Esophagus mucosa (tissue), 1 donor: Measurements from ENCODE around the gene FGFR3. TPM values are rescaled to one million over a fixed set of nuclear protein-coding genes. Genes with fewer than 3 reads are reported as not detected.

Experiments
- ATAC-seq: fragments of 200-7000 bp; cut with Tn5 transposase; one replicate; pipeline ENCODE4 v1.9.1; 2020
- total RNA-seq: library from RNA; stranded (reverse); gene quantifications from one replicate; pipeline ENCODE4 v1.2.4, GENCODE V29; 2023
- donor health status: DM: yes; HTN: yes; CAD: no.

The FGFR3 gene
- total RNA-seq, 1 donor from 2014 or later, result 150 TPM

DNA sequence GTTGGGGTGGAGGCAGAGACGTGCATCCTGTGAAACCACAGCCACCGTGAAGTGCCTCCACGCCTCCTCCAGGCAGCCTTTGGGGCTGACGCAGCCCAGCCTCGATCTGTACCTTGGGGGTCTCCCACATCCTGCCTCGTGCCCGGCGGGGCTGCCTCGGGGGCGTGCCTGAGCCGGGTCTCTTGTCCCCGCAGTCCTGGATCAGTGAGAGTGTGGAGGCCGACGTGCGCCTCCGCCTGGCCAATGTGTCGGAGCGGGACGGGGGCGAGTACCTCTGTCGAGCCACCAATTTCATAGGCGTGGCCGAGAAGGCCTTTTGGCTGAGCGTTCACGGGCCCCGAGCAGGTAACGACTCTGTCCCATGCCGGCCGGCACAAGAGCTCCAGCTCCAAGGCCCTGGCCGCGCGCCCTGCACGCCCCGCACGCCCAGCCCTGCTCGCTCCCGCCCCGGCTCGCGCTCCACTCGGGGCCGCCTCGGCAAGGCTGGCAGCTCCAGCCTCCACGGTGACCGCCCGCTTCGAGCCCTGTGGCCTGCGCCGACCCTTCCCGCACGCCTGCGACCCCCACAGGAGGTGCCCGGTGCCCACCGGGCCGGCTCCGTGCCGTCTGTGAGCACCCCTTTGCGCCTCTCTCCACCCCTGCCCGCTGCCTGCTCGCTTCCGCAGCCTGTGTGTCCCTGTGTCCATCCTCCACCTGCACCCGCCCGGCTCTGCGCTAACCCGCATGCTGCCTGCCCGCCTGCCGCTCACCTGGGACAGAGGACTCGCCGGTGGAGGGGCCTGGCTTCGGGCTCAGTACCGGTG is 9.8 kb downstream of the FGFR3 start:
- no peak for ATAC-seq

DNA sequence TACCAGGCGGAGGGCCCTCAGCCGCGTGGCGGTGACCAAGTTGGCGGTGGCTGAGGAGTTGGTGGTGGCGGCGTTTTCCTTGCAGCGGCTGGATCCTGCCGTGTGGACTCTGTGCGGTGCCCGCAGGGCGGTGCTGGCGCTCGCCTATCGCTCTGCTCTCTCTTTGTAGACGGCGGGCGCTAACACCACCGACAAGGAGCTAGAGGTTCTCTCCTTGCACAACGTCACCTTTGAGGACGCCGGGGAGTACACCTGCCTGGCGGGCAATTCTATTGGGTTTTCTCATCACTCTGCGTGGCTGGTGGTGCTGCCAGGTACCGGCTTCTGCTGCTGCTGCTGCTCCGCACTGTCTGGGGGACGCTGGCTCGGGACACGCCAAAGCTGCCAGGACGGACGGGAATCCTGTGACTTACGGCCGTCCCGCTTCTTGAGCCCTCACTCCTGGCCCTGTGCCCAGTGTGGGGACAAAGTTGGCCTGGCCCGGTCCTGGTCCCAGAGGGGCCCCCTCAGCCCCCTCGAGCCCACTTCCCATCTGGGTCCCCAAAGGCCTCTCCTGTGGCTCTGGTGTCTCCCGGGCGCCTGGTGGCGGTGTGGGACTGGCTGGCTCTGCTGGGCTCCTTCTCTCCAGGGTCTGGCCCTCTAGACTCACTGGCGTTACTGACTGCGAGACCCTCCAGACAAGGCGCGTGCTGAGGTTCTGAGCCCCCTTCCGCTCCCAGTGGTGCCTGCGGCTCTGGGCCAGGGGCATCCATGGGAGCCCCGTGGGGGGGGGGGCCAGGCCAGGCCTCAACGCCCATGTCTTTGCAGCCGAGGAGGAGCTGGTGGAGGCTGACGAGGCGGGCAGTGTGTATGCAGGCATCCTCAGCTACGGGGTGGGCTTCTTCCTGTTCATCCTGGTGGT is 10.7 kb downstream of the FGFR3 start:
- ATAC-seq, result no peak

DNA sequence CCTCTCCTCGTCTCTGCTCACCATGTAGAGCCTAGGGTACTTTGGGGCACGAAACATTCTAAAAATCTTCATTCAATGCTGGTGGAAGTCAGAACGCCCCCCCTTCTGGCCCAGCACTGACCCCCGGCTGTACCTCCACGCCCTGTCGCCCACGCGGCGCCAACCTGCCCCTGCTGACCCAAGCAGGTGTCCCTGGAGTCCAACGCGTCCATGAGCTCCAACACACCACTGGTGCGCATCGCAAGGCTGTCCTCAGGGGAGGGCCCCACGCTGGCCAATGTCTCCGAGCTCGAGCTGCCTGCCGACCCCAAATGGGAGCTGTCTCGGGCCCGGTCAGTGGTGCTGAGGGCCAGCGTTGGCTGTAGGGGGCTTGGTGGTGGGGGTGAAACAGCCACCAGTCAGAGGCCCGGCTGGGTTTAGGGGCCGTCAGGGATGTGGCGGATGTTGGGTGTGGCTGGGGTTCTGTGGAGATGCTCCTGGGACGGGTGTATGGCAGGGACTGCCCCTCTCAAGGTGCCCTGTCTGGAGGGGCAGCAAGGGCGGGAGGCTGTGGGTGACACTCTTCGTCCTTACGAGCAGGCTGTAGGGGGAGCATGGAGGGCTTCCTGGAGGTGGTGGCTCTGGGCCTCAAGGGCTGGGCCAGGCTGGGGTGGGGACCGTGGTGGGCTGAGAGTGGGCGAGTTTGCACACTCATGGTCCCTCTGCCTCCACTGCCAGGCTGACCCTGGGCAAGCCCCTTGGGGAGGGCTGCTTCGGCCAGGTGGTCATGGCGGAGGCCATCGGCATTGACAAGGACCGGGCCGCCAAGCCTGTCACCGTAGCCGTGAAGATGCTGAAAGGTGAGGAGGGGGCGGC is 11.8 kb downstream of the FGFR3 start:
- ATAC-seq, result no peak

DNA sequence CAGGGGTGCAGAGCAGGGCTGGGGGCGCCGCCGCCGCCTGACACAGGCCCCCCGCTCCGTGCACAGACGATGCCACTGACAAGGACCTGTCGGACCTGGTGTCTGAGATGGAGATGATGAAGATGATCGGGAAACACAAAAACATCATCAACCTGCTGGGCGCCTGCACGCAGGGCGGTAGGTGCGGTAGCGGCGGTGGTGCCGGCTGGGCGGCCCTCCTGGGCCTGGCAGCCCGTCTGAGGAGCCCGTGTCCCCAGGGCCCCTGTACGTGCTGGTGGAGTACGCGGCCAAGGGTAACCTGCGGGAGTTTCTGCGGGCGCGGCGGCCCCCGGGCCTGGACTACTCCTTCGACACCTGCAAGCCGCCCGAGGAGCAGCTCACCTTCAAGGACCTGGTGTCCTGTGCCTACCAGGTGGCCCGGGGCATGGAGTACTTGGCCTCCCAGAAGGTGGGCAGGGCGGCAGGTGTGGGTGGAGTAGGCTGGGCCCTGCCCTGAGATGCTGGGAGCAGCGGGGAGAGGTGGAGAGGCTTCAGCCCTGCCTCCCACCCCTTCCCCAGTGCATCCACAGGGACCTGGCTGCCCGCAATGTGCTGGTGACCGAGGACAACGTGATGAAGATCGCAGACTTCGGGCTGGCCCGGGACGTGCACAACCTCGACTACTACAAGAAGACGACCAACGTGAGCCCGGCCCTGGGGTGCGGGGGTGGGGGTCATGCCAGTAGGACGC is 12.6 kb downstream of the FGFR3 start:
- ATAC-seq, result no peak

DNA sequence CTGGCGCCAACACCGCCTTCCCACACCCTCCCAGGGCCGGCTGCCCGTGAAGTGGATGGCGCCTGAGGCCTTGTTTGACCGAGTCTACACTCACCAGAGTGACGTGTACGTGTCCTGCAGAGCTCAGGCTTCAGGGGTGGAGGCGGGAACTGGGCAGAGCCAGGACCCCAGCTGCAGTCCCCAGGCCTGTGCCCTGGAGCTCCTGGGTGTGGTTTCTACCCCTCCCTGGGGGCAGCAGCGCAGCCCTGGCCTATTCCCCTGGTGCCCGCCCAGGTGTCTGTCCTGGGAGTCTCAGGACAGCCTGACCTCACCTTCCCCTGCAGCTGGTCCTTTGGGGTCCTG is 13.1 kb downstream of the FGFR3 start:
- no peak for ATAC-seq

DNA sequence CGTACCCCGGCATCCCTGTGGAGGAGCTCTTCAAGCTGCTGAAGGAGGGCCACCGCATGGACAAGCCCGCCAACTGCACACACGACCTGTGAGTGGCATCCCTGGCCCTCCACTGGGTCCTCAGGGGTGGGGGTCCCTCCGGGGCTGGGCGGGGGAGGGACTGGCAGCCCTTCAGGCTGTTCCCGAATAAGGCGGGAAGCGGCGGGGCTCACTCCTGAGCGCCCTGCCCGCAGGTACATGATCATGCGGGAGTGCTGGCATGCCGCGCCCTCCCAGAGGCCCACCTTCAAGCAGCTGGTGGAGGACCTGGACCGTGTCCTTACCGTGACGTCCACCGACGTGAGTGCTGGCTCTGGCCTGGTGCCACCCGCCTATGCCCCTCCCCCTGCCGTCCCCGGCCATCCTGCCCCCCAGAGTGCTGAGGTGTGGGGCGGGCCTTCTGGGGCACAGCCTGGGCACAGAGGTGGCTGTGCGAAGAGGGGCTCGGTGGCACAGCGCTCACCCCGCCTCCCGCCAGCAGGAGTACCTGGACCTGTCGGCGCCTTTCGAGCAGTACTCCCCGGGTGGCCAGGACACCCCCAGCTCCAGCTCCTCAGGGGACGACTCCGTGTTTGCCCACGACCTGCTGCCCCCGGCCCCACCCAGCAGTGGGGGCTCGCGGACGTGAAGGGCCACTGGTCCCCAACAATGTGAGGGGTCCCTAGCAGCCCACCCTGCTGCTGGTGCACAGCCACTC is 13.7 kb downstream of the FGFR3 start:
- no peak for ATAC-seq

DNA sequence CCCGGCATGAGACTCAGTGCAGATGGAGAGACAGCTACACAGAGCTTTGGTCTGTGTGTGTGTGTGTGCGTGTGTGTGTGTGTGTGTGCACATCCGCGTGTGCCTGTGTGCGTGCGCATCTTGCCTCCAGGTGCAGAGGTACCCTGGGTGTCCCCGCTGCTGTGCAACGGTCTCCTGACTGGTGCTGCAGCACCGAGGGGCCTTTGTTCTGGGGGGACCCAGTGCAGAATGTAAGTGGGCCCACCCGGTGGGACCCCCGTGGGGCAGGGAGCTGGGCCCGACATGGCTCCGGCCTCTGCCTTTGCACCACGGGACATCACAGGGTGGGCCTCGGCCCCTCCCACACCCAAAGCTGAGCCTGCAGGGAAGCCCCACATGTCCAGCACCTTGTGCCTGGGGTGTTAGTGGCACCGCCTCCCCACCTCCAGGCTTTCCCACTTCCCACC is 14.3 kb downstream of the FGFR3 start:
- ATAC-seq, result no peak

DNA sequence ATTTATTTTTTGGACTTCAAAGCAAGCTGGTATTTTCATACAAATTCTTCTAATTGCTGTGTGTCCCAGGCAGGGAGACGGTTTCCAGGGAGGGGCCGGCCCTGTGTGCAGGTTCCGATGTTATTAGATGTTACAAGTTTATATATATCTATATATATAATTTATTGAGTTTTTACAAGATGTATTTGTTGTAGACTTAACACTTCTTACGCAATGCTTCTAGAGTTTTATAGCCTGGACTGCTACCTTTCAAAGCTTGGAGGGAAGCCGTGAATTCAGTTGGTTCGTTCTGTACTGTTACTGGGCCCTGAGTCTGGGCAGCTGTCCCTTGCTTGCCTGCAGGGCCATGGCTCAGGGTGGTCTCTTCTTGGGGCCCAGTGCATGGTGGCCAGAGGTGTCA is 15.3 kb downstream of the FGFR3 start:
- no peak for ATAC-seq

DNA sequence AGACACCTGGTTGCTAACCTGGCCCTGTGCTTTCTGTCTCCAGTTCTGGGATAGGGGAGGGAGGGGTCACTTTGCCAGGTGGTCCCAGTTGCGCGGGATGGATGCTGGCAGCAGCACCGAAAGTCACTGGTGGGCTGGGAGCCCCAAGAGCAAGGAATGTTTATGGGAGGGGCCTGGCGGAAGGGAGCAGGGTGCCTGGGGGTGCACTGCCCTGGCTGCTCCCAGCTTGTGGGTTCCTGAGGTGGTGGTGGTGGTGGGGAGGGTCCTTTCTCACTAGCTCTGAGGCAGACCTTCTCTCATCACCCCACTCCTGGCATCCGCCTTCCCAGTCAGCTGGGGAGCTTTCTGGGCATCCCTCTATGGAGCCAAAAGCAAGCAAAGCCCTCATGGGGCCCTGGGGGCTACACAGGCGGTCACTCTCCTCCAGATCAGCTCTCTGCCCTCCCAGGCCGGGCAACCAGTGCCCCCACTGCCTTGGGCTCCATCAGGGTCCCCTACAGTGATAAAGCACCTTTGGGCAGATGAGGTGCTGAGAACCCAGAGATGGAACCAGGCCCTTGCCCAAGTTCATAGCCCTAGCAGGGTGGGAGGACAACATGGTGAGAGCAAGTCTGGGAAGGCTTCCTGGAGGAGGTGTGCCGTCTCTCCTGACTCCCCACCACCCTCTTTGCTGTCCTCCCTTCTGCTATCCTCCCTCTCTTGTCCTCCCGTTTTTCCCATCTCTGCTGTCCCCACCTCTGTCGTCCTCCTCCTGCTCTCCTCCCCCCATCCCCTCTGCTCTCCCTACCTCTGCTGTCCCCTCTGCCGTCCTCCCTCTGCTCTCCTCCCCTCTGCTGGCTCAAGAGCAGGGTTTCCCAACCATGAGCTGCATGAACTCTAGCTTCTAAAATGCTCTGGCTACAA is 16.0 kb downstream of the FGFR3 start:
- peak; percentile 1 for ATAC-seq

DNA sequence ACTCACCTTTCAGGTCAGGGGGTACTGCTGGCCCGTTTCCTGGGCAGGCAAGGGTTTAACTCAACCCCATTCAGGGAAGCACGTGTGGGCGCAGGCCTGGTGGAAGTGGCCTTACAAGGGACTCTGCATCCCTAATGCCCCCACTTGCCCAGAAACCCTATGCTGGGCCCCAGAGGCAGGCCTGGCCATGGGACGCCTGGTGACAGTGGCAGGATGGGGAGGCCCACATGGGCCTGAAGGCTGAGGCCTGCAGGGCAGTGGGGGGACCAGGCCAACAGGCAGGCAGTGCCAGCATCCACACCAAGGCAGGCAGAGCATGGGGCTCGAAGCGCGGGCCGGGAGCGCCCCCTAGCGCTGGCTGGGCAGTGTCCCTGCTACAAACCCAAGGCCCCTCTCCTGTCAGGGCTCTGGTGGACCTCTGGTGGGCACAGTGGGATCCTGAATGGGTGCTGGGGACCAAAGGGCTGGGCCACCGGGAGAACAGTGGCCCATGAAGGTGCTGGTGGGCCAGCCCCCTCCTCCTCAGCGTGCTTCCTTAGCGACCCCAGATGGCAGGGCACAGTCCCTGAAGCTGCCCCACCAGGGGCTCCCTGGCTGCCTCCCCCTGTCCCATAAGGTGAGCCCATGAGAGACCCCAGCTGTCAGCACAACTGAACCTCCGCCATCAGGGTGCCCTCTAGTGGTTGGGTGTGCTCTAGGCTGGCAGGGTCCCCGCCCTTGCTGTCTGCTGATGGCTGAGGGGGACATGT is 16.8 kb downstream of the FGFR3 start:
- peak; percentile 64 for ATAC-seq

DNA sequence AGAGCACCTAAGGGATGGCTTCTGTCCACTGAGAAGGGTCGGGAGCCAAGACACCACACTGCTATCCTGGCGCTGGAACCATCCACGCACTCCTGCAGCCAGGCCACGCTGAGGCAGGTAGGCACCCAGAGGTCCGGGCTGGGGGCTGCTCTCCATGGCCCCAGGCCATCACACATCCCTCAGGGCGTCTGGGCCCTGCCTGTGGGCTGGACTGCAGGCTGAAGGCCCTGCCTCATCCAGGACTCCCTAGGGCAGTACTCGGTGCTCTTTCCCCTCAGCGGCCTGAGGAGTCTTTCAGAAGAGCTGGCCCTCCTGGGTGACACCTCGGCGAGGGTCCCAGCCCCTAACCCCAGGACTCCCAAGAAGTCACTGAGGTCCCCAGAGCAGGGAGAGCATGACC is 17.7 kb downstream of the FGFR3 start:
- ATAC-seq, result peak; percentile 5

DNA sequence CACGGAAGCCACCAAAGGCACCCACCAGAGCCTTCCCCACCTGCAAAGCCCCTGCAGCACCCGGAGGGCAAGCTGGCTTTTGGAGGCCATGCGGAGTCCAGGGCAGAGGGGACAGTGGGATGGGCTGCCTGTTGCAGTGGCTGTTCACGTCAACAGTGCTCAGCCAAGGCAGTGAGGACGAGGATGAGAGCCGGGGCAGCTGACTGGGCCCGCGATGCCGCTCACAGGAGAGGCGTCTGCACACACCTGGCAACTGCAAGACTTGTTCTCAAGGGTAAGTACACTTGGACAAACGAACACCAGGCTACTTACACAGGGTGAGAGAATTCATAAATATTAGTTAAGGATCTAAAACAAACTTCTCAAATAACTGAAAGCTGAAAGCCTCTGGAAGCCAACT is 19.6 kb downstream of the FGFR3 start:
- no peak for ATAC-seq

DNA sequence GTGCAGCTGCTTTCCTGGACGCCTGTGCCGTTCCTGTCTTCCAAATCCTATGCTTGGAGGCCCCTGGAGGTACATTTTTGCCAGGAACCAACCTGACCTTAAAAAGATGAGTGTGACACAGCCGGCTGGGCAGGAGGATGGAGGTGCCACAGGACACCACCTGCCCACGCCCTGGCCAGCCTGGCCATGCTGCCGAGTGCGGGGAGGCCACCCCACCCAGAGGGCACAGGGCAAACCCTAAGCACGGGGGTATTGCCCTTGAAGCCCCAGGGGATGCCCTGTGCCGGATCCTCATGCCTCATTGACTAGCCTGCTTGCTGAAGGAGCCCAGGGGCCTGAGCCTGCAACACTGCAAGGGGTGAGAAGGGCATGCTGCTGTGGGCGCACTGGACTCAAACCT is 20.1 kb downstream of the FGFR3 start:
- no peak for ATAC-seq

DNA sequence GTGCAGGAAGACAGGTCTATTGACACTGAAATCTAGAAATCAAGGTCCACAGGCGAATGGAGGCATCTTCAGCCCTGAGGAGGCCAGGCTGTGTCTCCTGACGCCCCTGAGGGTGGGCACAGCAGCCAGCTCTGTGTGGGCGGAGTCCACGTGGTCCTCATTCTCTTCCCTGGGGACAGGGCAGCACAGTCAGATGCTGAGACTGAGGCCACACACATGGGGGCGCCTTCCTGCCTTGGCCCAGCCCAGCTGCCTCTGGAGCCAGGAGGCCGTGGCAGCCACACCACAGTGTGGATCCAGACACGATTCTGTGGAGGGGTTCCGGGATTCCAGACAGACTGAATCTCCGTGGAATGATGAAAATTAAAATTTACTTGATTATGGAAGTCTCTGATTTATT is 20.8 kb downstream of the FGFR3 start:
- ATAC-seq, result no peak

DNA sequence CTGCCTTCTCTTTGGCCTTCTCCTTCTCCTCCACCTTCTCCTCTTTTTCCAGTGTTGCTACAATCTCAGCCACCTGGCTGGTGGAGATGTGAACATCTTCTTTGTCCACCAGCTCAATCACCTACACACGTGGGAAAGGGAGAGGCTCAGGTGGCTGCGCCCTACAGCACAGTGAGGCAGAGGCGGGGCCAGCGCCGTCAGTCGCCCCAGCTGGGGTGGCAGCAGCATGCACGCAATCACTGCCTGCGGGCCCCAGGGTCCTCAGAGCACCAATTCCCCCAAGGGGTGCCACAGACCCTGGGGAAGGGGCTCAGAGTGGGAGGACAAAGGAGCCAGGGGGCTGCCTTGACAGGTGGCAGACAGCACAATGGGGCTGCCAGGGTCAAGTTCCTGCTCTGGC is 21.4 kb downstream of the FGFR3 start:
- ATAC-seq, result no peak

DNA sequence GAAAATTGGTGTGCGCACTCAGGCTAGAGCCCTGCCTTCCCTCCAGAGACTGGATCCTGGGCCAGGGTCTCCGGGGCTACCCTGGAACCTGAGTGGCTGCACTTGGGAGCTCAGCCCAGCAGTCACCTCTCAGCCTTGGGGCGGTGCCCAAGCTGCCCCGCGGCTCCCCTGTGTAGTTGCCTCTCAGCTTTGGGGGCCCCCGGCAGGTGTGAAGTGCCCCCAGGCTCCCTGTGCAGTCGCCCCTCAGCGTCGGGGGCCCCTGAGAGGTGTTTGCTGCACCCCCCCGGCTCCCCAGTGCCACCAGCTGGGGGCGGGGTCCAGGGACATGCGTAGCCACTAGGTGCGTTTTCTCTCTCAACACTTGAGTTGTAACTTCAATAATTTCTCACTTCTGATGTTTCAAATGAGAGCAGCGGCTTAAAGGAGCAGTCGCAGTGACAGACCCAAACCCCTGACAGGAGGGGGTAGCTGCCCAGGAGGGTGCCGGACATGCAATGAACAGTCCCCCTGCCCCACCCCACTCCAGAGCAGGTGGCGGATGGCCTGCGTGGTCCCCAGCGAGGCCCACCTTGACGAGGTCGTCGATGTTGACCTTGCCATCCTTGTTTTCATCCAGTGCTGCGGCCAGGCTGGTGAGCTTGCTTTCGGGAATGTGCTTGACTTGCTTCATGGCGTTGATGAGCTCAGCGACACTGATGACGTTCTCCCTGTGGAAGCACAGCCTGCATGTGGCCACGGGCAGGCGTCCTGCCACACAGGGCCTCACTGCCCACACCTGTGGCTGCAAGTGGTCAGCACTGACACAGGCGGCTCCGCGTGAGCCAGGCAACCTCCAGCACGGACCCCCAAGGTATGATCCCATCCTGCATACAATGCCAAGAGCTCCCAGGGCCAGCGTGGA is 22.3 kb downstream of the FGFR3 start:
- no peak for ATAC-seq

DNA sequence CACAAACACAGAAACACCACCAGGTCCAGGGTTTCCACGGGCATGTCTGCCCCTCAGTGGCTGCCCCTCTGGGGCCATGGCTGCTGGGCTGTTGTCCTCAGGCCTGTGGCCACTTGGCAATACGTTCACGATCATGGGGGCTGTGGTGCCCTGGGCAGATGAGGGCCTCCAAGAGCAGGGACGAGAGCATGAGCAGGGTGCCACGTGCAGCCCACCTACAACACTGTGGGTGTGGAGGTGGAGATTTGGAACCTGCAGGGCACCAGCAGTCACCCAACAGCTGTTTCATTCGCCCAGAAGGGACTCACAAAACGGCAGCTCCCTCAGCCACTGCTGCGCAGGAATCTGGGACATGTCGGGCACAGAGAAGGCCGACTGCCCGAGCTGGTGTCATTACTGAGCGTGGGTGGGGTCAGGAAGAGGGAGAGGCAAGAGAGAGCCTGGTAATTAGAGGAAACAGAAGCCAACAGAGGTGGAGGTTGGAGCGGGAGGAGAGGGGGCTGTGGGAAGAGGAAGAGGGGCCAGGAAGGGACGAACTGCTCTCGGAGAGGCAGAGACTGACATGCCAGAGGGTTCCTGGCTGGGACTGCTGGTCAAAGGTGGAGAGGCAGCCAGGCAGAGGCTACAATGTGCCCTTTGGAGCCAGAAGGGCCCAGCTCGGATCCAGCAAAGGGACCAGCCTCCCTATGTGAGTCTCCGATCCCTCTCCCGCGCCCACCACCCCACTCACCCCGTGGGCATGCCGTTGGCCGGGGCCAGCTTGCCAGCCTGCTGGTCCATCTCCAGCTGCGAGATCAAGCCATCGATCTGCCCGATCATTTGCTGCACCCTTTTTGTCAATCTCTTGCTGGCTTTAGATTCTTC is 23.1 kb downstream of the FGFR3 start:
- no peak for ATAC-seq

DNA sequence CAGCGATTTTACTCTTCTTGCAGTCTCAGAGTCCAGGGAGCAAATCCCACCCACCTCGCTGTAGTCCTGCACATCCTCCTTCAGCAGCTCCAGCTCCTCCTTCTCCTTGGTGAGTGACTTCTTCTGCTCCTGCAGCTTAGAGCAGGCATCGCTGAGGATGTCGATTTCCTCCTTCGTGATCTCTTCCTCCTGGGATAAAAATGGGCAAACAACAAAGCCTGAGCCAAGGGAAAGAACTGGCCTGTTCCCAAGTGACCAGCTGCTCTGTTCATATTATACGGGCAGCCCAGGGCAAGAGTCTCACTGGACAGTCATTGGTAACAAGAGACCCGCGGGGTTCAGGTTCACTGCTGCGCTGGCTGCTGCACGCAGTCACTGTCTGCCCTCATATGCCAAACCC is 26.2 kb downstream of the FGFR3 start:
- ATAC-seq, result no peak
